Activated naive CD4-positive, alpha-beta T cell treated with anti-CD3 and anti-CD28 coated beads, Interleukin-2, amount 50 U/mL, for 72 hours (primary cell): ENCODE results near the gene TEX53. TPM values are rescaled to one million over a fixed set of nuclear protein-coding genes. Genes with fewer than 3 reads are reported as not detected.

Experiments used
- ATAC-seq, 2 donors: fragments of 150-1000 bp; cut with Tn5 transposase; 2 replicates each; pipeline ENCODE4 v1.10.0; 2021; ENCODE audit warnings: mild to moderate bottlenecking in 2 of 2, moderate library complexity in 2 of 2
- DNase-seq, 2 donors: peaks; one replicate each; pipeline ENCODE4 v3.0.0; 2021 to 2022; ENCODE audit warnings: low spot score in 2 of 2
- H3K27ac Mint-ChIP-seq, 2 donors: one replicate each; pipeline ENCODE4 v1.8.0; 2022; ENCODE audit warnings: mild to moderate bottlenecking in 2 of 2, mixed read lengths in 2 of 2
- H3K36me3 Mint-ChIP-seq, 2 donors: one replicate each; pipeline ENCODE4 v1.8.0; 2022; ENCODE audit warnings: mixed read lengths in 2 of 2
- H3K9me3 Mint-ChIP-seq, 2 donors: one replicate each; pipeline ENCODE4 v1.8.0; 2022; ENCODE audit warnings: mixed read lengths in 2 of 2
- total RNA-seq, 2 donors: library from RNA; stranded (reverse); gene quantifications; one replicate each; pipeline ENCODE4 v1.2.3, GENCODE V29; 2022

TEX53 gene
- total RNA-seq, 2 donors from 2014 or later: not detected

- no peak for ATAC-seq
- H3K9me3 Mint-ChIP-seq: no peaks in the 10 kb centered on the region
- no peak overlapping the region for H3K27ac Mint-ChIP-seq
- DNase-seq: no peak
- peaks cover 7 to 27% of the 10 kb centered on the region in 2 donors for H3K36me3 Mint-ChIP-seq
These were observed 32.9 kb downstream of the TEX53 start for GRCh38 chr9:114624677-114625076.

- no peak for DNase-seq
- no peak for ATAC-seq
- no peaks in the 10 kb centered on the region for H3K9me3 Mint-ChIP-seq
- peaks cover 12 to 34% of the 10 kb centered on the region in 2 donors for H3K36me3 Mint-ChIP-seq
- H3K27ac Mint-ChIP-seq: peak overlapping the region in 1 of 2 donors; percentile 44
These were observed 35.5 kb downstream of the TEX53 start for GRCh38 chr9:114621975-114622609.

GRCh38 chr9:114621561-114621960 is 36.0 kb downstream of the TEX53 start:
- DNase-seq: no peak
- H3K9me3 Mint-ChIP-seq: no peaks in the 10 kb centered on the region
- ATAC-seq: no peak
- peaks cover 8 to 35% of the 10 kb centered on the region in 2 donors for H3K36me3 Mint-ChIP-seq
- peak overlapping the region; percentile 44 to 62 for H3K27ac Mint-ChIP-seq

GRCh38 chr9:114619191-114619761 is 38.3 kb downstream of the TEX53 start:
- peak; percentile 32 to 35 for ATAC-seq
- no peaks in the 10 kb centered on the region for H3K9me3 Mint-ChIP-seq
- peak overlapping the region; percentile 86 to 94 for H3K27ac Mint-ChIP-seq
- H3K36me3 Mint-ChIP-seq: peaks cover 12 to 50% of the 10 kb centered on the region in 2 donors
- no peak for DNase-seq

GRCh38 chr9:114616684-114617520 is 40.7 kb downstream of the TEX53 start:
- no peaks in the 10 kb centered on the region for H3K9me3 Mint-ChIP-seq
- peaks cover 16 to 51% of the 10 kb centered on the region in 2 donors for H3K36me3 Mint-ChIP-seq
- peak overlapping the region; percentile 87 to 97 for H3K27ac Mint-ChIP-seq
- DNase-seq (no peak), ATAC-seq (peak in 1 of 2 donors; percentile 52)

- peaks cover 22 to 40% of the 10 kb centered on the region in 2 donors for H3K36me3 Mint-ChIP-seq
- ATAC-seq (no peak), DNase-seq (no peak)
- no peaks in the 10 kb centered on the region for H3K9me3 Mint-ChIP-seq
- peak overlapping the region in 1 of 2 donors; percentile 1 for H3K27ac Mint-ChIP-seq
These were observed 43.2 kb downstream of the TEX53 start for GRCh38 chr9:114614373-114614772.

- H3K36me3 Mint-ChIP-seq: peaks cover 18 to 35% of the 10 kb centered on the region in 2 donors
- no peak for ATAC-seq
- H3K9me3 Mint-ChIP-seq: no peaks in the 10 kb centered on the region
- peak overlapping the region in 1 of 2 donors; percentile 1 for H3K27ac Mint-ChIP-seq
- no peak for DNase-seq
These were observed 43.7 kb downstream of the TEX53 start for GRCh38 chr9:114613919-114614318.

- Mint-ChIP-seq H3K36me3 (peaks cover 17 to 27% of the 10 kb centered on the region in 2 donors), H3K9me3 (no peaks in the 10 kb centered on the region), H3K27ac (peak overlapping the region; percentile 56 to 88)
- DNase-seq: no peak
- no peak for ATAC-seq
These were observed 44.5 kb downstream of the TEX53 start for GRCh38 chr9:114613087-114613486.

GRCh38 chr9:114612272-114612923 is 45.2 kb downstream of the TEX53 start:
- H3K36me3 Mint-ChIP-seq: peaks cover 17 to 24% of the 10 kb centered on the region in 2 donors
- peak overlapping the region; percentile 88 to 89 for H3K27ac Mint-ChIP-seq
- ATAC-seq (peak in 1 of 2 donors; percentile 10), DNase-seq (no peak)
- H3K9me3 Mint-ChIP-seq: no peaks in the 10 kb centered on the region

GRCh38 chr9:114611516-114612271 is 45.9 kb downstream of the TEX53 start:
- DNase-seq (peak; percentile 45 to 66), ATAC-seq (peak; percentile 67)
- peaks cover 17% of the 10 kb centered on the region in 2 donors for H3K36me3 Mint-ChIP-seq
- H3K27ac Mint-ChIP-seq: peak overlapping the region; percentile 88 to 89
- no peaks in the 10 kb centered on the region for H3K9me3 Mint-ChIP-seq

- no peaks in the 10 kb centered on the region for H3K9me3 Mint-ChIP-seq
- ATAC-seq (no peak), DNase-seq (no peak)
- H3K27ac Mint-ChIP-seq: no peak overlapping the region
- H3K36me3 Mint-ChIP-seq: peaks cover 0 to 12% of the 10 kb centered on the region in 2 donors
These were observed 49.1 kb downstream of the TEX53 start for GRCh38 chr9:114608525-114608796.

- ATAC-seq: no peak
- peak overlapping the region in 1 of 2 donors; percentile 34 for H3K27ac Mint-ChIP-seq
- no peak for DNase-seq
- no peaks in the 10 kb centered on the region for H3K9me3 Mint-ChIP-seq
- H3K36me3 Mint-ChIP-seq: peaks cover 2 to 12% of the 10 kb centered on the region in 2 donors
These were observed 49.7 kb downstream of the TEX53 start for GRCh38 chr9:114607671-114608524.

GRCh38 chr9:114606597-114607207 is 50.9 kb downstream of the TEX53 start:
- DNase-seq (no peak), ATAC-seq (no peak)
- peak overlapping the region in 1 of 2 donors; percentile 34 for H3K27ac Mint-ChIP-seq
- peaks cover 1 to 4% of the 10 kb centered on the region in 2 donors for H3K9me3 Mint-ChIP-seq
- peaks cover 8 to 13% of the 10 kb centered on the region in 2 donors for H3K36me3 Mint-ChIP-seq
